H1 (cell line): Measurements from ENCODE around the gene GPR68. TPM values are rescaled to one million over a fixed set of nuclear protein-coding genes. Genes with fewer than 3 reads are reported as not detected.

Source experiments
- ATF2 ChIP-seq: IDR thresholded peaks from 2 replicates; pipeline ENCODE4 v1.6.1; 2012; ENCODE audit warnings: low read length, inconsistent platforms
- BACH1 ChIP-seq: IDR thresholded peaks from 2 replicates; pipeline ENCODE4 v1.6.1; 2012; ENCODE audit warnings: low read length, improper control_type of control experiment
- EGR1 ChIP-seq: IDR thresholded peaks from 2 replicates; pipeline ENCODE4 v1.6.1; 2011; ENCODE audit warnings: low read depth, low read length, borderline replicate concordance
- GTF2F1 ChIP-seq: IDR thresholded peaks from 2 replicates; pipeline ENCODE4 v1.6.1; 2012; ENCODE audit warnings: low read depth, low read length, improper control_type of control experiment, borderline replicate concordance
- NANOG ChIP-seq: IDR thresholded peaks from 2 replicates; pipeline ENCODE4 v1.6.1; 2011; ENCODE audit warnings: low read length, low read depth, mild to moderate bottlenecking, inconsistent platforms; ENCODE audit not compliant: insufficient read depth, poor library complexity, severe bottlenecking
- RFX5 ChIP-seq: IDR thresholded peaks from 2 replicates; pipeline ENCODE4 v1.6.1; 2011; ENCODE audit warnings: low read depth, low read length, improper control_type of control experiment, borderline replicate concordance
- TAF7 ChIP-seq: optimal IDR thresholded peaks from 2 replicates; pipeline ENCODE3; 2011; ENCODE audit warnings: low read depth, mild to moderate bottlenecking, inconsistent platforms, low read length, moderate library complexity, borderline replicate concordance
- TEAD4 ChIP-seq: IDR thresholded peaks from 2 replicates; pipeline ENCODE4 v1.6.1; 2012; ENCODE audit warnings: low read depth, low read length, inconsistent platforms, mixed read lengths
- polyA plus RNA-seq, 7 experiments: library from polyadenylated mRNA; depleted of rRNA in 3 of 7; stranded (reverse) in 5 of 7; unstranded in 2 of 7; fragments of >200 nt in 5 of 7; fragments of 200-250 nt in 2 of 7; gene quantifications; 1 replicate in 5 of 7; 2 replicates in 1 of 7; 4 replicates in 1 of 7; pipeline versions ENCODE4 v1.2.1 to v1.2.3, GENCODE V29; 2011 to 2013; ENCODE audit warnings: missing spikeins in 2 of 7, mixed read lengths in 2 of 7
- total RNA-seq: library from RNA; stranded (reverse); fragmentation: NEBNext Ultra II Directional; extraction: Animal tissue kit (Norgen Biotek cat#: 25700); gene quantifications from 2 replicates; pipeline ENCODE4 v1.2.1, GENCODE V29; 2021

The GPR68 gene
- total and polyA plus RNA-seq, 2 of the 8 experiments (the other 6 are each of a cell fraction or from before 2014, with no cell fraction given), result 0.22 to 0.76 TPM

GRCh38 chr14:91290986-91291385, 46.5 kb upstream of the GPR68 start (continued):
- TF ChIP-seq ATF2 (no peak), NANOG (no peak), GTF2F1 (no peak), TAF7 (no peak), BACH1 (no peak), RFX5 (no peak), TEAD4 (no peak), EGR1 (no peak)
